ENCODE data around the gene PCAT7. TPM values are rescaled to one million over a fixed set of nuclear protein-coding genes. Genes with fewer than 3 reads are reported as not detected.

PCAT7 gene
- total RNA-seq, 1 experiment from 2014 or later, result 4.0 TPM

DNA sequence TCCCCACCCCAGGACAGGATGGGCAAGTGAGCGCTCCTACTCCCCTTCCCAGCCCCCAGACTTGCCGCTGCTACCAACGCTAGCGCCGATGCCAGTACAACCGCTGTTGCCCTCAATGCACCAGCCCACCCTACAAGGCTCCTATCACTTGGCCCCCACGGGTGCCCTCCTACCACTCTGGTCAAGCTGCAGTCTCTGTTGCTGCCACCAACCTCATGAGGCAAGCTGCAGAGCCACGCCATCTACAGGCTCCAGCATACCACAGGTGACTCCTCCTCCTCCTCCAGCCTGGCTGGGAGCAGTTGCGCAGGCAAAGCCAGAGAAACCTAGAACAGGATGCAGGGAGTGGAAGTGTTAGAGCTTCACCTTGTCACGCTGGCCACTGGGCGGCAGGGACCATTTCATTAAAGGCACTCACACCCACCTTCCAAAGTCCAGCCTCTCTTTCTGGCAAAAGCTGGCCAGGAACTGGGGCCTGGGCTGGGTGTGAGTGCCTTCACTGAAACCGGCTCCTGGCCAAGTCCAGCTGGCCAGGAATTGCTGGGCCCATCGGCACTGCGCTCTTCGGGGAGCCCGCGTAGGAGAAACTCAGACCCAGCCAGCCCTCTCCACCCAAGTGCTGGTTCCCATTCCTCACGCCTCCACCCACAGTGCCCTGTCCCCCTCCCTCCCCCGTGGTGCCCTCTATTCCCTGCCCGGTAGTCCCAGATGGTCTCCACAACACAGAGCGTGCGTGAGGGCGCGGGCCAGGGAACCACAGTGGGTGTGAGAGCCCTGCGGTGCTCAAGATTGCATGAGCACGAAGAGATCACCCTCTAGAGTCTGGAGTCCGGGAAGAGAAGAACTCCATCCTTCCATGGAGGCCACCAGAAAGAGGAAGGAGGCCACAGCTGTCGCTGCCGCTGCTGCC lies 1.6 kb upstream of the PCAT7 start:
- Histone ChIP-seq H3K14ac (ENCODE audit: insufficient read depth, low read length) (no peak overlapping the region), H2BK5ac (ENCODE audit: insufficient read length, low read length) (no peak overlapping the region), H3K9ac (ENCODE audit: extremely low read depth, insufficient read length, low read length) (no peak overlapping the region), H3K23me2 (ENCODE audit: insufficient read length, low read depth, low read length, poor library complexity, severe bottlenecking) (peaks cover 8% of the 10 kb centered on the region), H2AK5ac (ENCODE audit: insufficient read length, low read length) (no peak overlapping the region), H3K27ac (ENCODE audit: insufficient read length, low read depth, low read length) (no peak overlapping the region), H3K4ac (ENCODE audit: low read depth, low read length) (no peak overlapping the region), H3K27me3 (ENCODE audit: insufficient read depth, low read length) (no peaks in the 10 kb centered on the region), H3K79me2 (ENCODE audit: insufficient read depth, low read length) (no peaks in the 10 kb centered on the region), H3K18ac (ENCODE audit: insufficient read length, low read depth, low read length) (no peak overlapping the region), H3K56ac (ENCODE audit: insufficient read length, low read depth, low read length) (no peak overlapping the region), H4K91ac (ENCODE audit: insufficient read length, low read depth, low read length) (no peak overlapping the region), H2BK120ac (ENCODE audit: low read depth, low read length, poor library complexity, severe bottlenecking) (no peak overlapping the region), H3K79me1 (ENCODE audit: insufficient read depth, low read depth, low read length, poor library complexity, severe bottlenecking) (no peaks in the 10 kb centered on the region), H2BK20ac (ENCODE audit: low read depth, low read length, poor library complexity, severe bottlenecking) (no peak overlapping the region), H3K4me2 (ENCODE audit: insufficient read depth, insufficient read length, low read length) (peak overlapping the region; percentile 37), H4K8ac (replicated peaks; ENCODE audit: insufficient read length, low read depth, low read length) (no peak overlapping the region), H3K4me1 (ENCODE audit: insufficient read depth, low read length) (no peaks in the 10 kb centered on the region), H4K20me1 (ENCODE audit: control insufficient read depth, insufficient read depth, insufficient read length) (no peaks in the 10 kb centered on the region), H3K23ac (ENCODE audit: insufficient read length, low read depth, low read length) (no peak overlapping the region), H2BK15ac (ENCODE audit: low read depth, low read length) (no peak overlapping the region), H3K9me3 (ENCODE audit: control insufficient read depth, low read depth, low read length) (no peaks in the 10 kb centered on the region), H4K5ac (ENCODE audit: insufficient read length, low read depth, low read length) (no peak overlapping the region), H2AFZ (ENCODE audit: low read length) (no peak overlapping the region), H2BK12ac (ENCODE audit: insufficient read length, low read depth, low read length) (no peak overlapping the region), H3T11ph (ENCODE audit: low read length) (no peak overlapping the region)
- DNase-seq, result peak; percentile 64
- no peaks in the 10 kb centered on the region; the same call in none of the 2 replicates for H3K27me3 Mint-ChIP-seq (ENCODE audit: low read depth)
- H3K27ac Mint-ChIP-seq, result no peak overlapping the region
- H3K9me3 Mint-ChIP-seq, result peaks cover 7% of the 10 kb centered on the region in 2 experiments; a peak in 2 of 5 replicates
- TF ChIP-seq, protein P1, sequence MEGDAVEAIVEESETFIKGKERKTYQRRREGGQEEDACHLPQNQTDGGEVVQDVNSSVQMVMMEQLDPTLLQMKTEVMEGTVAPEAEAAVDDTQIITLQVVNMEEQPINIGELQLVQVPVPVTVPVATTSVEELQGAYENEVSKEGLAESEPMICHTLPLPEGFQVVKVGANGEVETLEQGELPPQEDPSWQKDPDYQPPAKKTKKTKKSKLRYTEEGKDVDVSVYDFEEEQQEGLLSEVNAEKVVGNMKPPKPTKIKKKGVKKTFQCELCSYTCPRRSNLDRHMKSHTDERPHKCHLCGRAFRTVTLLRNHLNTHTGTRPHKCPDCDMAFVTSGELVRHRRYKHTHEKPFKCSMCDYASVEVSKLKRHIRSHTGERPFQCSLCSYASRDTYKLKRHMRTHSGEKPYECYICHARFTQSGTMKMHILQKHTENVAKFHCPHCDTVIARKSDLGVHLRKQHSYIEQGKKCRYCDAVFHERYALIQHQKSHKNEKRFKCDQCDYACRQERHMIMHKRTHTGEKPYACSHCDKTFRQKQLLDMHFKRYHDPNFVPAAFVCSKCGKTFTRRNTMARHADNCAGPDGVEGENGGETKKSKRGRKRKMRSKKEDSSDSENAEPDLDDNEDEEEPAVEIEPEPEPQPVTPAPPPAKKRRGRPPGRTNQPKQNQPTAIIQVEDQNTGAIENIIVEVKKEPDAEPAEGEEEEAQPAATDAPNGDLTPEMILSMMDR (conservative IDR thresholded peaks at IDR 0.05), result 0 out of 3 replicates have a peak, but pooled peaks have one; percentile 26
- WGBS (ENCODE audit: extremely low coverage, insufficient read length, low lambda C conversion rate), result no CpG with 5 or more reads among the region's 29 CpGs
- peaks cover 4 to 12% of the 10 kb centered on the region in 2 experiments; a peak in 3 of 4 replicates for H3K4me1 Mint-ChIP-seq
- peaks cover 8 to 12% (median 9%) of the 10 kb centered on the region in 3 experiments for H3K36me3 Mint-ChIP-seq (ENCODE audit: insufficient read depth in 1 of 3, low read depth in 3 of 3)
- peak overlapping the region in 1 of 2 experiments; percentile 29; a peak in 3 of 5 replicates for H3K4me3 Mint-ChIP-seq
